HepG2 (cell line): ENCODE data around the gene TXLNA. TPM values are rescaled to one million over a fixed set of nuclear protein-coding genes. Genes with fewer than 3 reads are reported as not detected.

ENCODE experiments used
- ATF6 ChIP-seq: sonication (generic); formaldehyde crosslinking; conservative IDR thresholded peaks from 2 replicates; pipeline ENCODE4 v1.4.0; 2020; ENCODE audit warnings: missing genetic modification reagents
- BHLHE40 ChIP-seq: IDR thresholded peaks from 2 replicates; pipeline ENCODE4 v1.6.1; 2011; ENCODE audit warnings: low read length, improper control_type of control experiment
- CEBPB ChIP-seq: IDR thresholded peaks from 2 replicates; pipeline ENCODE4 v1.6.1; 2011; ENCODE audit warnings: low read depth, low read length, improper control_type of control experiment, borderline replicate concordance
- IRF9 ChIP-seq: sonication (generic); formaldehyde crosslinking; IDR thresholded peaks from 2 replicates; pipeline ENCODE4 v1.8.0; 2022; ENCODE audit warnings: missing genetic modification reagents, mild to moderate bottlenecking, borderline replicate concordance
- KAT8 ChIP-seq: IDR thresholded peaks from 2 replicates; pipeline ENCODE4 v1.6.1; 2016; ENCODE audit warnings: missing genetic modification reagents, missing compliant biosample characterization
- KLF16 ChIP-seq, 2 experiments: sonication (generic) in 1 of 2; formaldehyde crosslinking in 1 of 2; IDR thresholded peaks; 2 replicates each; pipeline versions ENCODE4 v1.6.1 to v1.8.0; 2016 to 2023; ENCODE audit warnings: missing genetic modification reagents in 2 of 2, missing compliant biosample characterization in 1 of 2
- MXI1 ChIP-seq: IDR thresholded peaks from 3 replicates; pipeline ENCODE4 v1.6.1; 2012; ENCODE audit warnings: low read depth, low read length, inconsistent platforms, borderline replicate concordance
- NR2F6 ChIP-seq, 2 experiments: IDR thresholded peaks; 2 replicates each; pipeline ENCODE4 v1.6.1; 2016; ENCODE audit warnings: antibody characterized with exemption in 1 of 2, mild to moderate bottlenecking in 1 of 2
- PAXIP1 ChIP-seq: sonication (generic); formaldehyde crosslinking; conservative IDR thresholded peaks from 2 replicates; pipeline ENCODE4 v1.4.0; 2020; ENCODE audit warnings: mild to moderate bottlenecking, missing genetic modification reagents, moderate library complexity
- POLR2AphosphoS5 ChIP-seq: IDR thresholded peaks from 2 replicates; pipeline ENCODE4 v1.6.1; 2012; ENCODE audit warnings: low read depth, low read length
- ZNF232 ChIP-seq: sonication (generic); formaldehyde crosslinking; IDR thresholded peaks from 2 replicates; pipeline ENCODE4 v1.4.0; 2020; ENCODE audit warnings: missing genetic modification reagents, borderline replicate concordance
- ZNF292 ChIP-seq: sonication (generic); formaldehyde crosslinking; IDR thresholded peaks from 2 replicates; pipeline ENCODE4 v1.8.1; 2022; ENCODE audit warnings: mild to moderate bottlenecking, low read depth, missing genetic modification reagents, borderline replicate concordance
- ZNF646 ChIP-seq: sonication (generic); formaldehyde crosslinking; IDR thresholded peaks from 2 replicates; pipeline ENCODE4 v1.9.0; 2021; ENCODE audit warnings: mild to moderate bottlenecking, missing genetic modification reagents
- ZNF652 ChIP-seq: IDR thresholded peaks from 2 replicates; pipeline ENCODE4 v1.6.1; 2016; ENCODE audit warnings: low read depth, borderline replicate concordance
- ZNF674 ChIP-seq: sonication (generic); formaldehyde crosslinking; IDR thresholded peaks from 2 replicates; pipeline ENCODE4 v1.5.0; 2020; ENCODE audit warnings: low read depth, mild to moderate bottlenecking, missing genetic modification reagents
- polyA plus RNA-seq, 8 experiments: library from polyadenylated mRNA; depleted of rRNA in 3 of 8; stranded (reverse) in 7 of 8; unstranded in 1 of 8; fragments of >200 nt; fragmentation: Illumina TruSeq in 4 of 8; extraction: Trizol in 4 of 8; gene quantifications; 2 replicates each; pipeline versions ENCODE4 v1.2.1 to v1.2.3, GENCODE V29; 2011 to 2016; ENCODE audit warnings: low read depth in 4 of 8, missing spikeins in 1 of 8, mixed read lengths in 1 of 8; ENCODE audit not compliant: insufficient read depth in 1 of 8
- total RNA-seq, 5 experiments: library from RNA; depleted of rRNA; stranded (reverse); fragments of >200 nt; fragmentation: Illumina TruSeq; extraction: Trizol; gene quantifications; 2 replicates each; pipeline ENCODE4 v1.2.3, GENCODE V29; 2016; ENCODE audit warnings: low read depth in 1 of 5

Gene TXLNA
- total and polyA plus RNA-seq, 2 of the 13 experiments (the other 11 are each of a cell fraction or from before 2014, with no cell fraction given) = 29.6 to 67.8 TPM

- no peak for TF ChIP-seq ZNF292 (CRISPR knock-in tag)
- TF ChIP-seq ZNF232 = no peak
- no peak for TF ChIP-seq BHLHE40
- peak; percentile 35; the same call in 1 of the 2 replicates for TF ChIP-seq PAXIP1
- peak; percentile 44; the same call in 1 of the 2 replicates for TF ChIP-seq IRF9 (CRISPR knock-in tag)
- no peak for TF ChIP-seq NR2F6 (IDR thresholded peaks at IDR 0.05)
- TF ChIP-seq NR2F6 (CRISPR knock-in tag; IDR thresholded peaks at IDR 0.05) = peak; percentile 15; the same call in 1 of the 2 replicates
- TF ChIP-seq ZNF674 (CRISPR knock-in tag) = no peak
- TF ChIP-seq ZNF652 (CRISPR knock-in tag) = no peak
- no peak for TF ChIP-seq ATF6 (CRISPR knock-in tag)
- peak; percentile 93 for TF ChIP-seq KAT8
- TF ChIP-seq KLF16 (CRISPR knock-in tag; IDR thresholded peaks at IDR 0.05) = peak in 1 of 2 experiments; percentile 13; a peak in 1 of 4 replicates
- TF ChIP-seq CEBPB = no peak
- peak; percentile 90 for TF ChIP-seq POLR2AphosphoS5
- TF ChIP-seq MXI1 = peak; percentile 92; the same call in 2 of the 3 replicates
- no peak for TF ChIP-seq ZNF646 (CRISPR knock-in tag)
Observed at GRCh38 chr1:32221980-32222755, 42.7 kb downstream of the TXLNA start, which contains the start of the genes EIF3I and TMEM234 (continued).
